ENCODE measurements around the gene RAMAC. TPM values are rescaled to one million over a fixed set of nuclear protein-coding genes. Genes with fewer than 3 reads are reported as not detected.

The RAMAC gene
- total and polyA plus RNA-seq, 7 donors = 17.0 to 43.3 (median 21.8) TPM

- DNase-seq = peak; percentile 41 to 82
- intact Hi-C loops (cut with DNase I) = no loop called here
Measured at GRCh38 chr15:82963471-82964341, 22.3 kb upstream of the RAMAC start.

GRCh38 chr15:82964890-82965289 lies 21.1 kb upstream of the RAMAC start:
- Histone ChIP-seq H3K4me3 (no peak overlapping the region), H3K9me3 (no peaks in the 10 kb centered on the region), H3K27me3 (ENCODE audit: insufficient read depth in 3 of 3, low read length in 2 of 3) (no peaks in the 10 kb centered on the region), H3K27ac (peak overlapping the region; percentile 76), H3K4me1 (peaks cover 18% of the 10 kb centered on the region), H3K36me3 (ENCODE audit: insufficient read depth in 1 of 2, low read depth in 1 of 2) (no peaks in the 10 kb centered on the region)
- DNase-seq = no peak
- no peak for ATAC-seq
- no peak for TF ChIP-seq CTCF (IDR thresholded peaks at IDR 0.05)
- 95 to 99% (median 96%) methylated on average over 5 of the region's 5 CpGs for WGBS, 3 donors
- intact Hi-C loops (cut with DNase I) = no loop called here

More at GRCh38 chr15:82963471-82964341, 22.3 kb upstream of the RAMAC start:
- H3K36me3 ChIP-seq (ENCODE audit: insufficient read depth in 1 of 2, low read depth in 1 of 2) = no peaks in the 10 kb centered on the region
- peak overlapping the region; percentile 76 for H3K27ac ChIP-seq
- no peaks in the 10 kb centered on the region for H3K9me3 ChIP-seq
- H3K27me3 ChIP-seq (ENCODE audit: insufficient read depth in 3 of 3, low read length in 2 of 3) = no peaks in the 10 kb centered on the region
- H3K4me1 ChIP-seq = peaks cover 22% of the 10 kb centered on the region
- 36 to 47% (median 45%) methylated on average over 7 of the region's 7 CpGs for WGBS, 3 donors
- no peak overlapping the region for H3K4me3 ChIP-seq
- TF ChIP-seq CTCF (IDR thresholded peaks at IDR 0.05) = no peak
- ATAC-seq = peak; percentile 92 to 94 (median 92)

- intact Hi-C loops (cut with DNase I) = no loop called here
- no peak for TF ChIP-seq CTCF (IDR thresholded peaks at IDR 0.05)
- no peaks in the 10 kb centered on the region for H3K9me3 ChIP-seq
- WGBS, 3 donors = 69 to 85% (median 73%) methylated on average over 4 of the region's 4 CpGs
- ATAC-seq = no peak
- H3K4me1 ChIP-seq = peaks cover 33% of the 10 kb centered on the region
- no peaks in the 10 kb centered on the region for H3K36me3 ChIP-seq (ENCODE audit: insufficient read depth in 1 of 2, low read depth in 1 of 2)
- no peak for DNase-seq
- no peak overlapping the region for H3K4me3 ChIP-seq
- no peak overlapping the region for H3K27ac ChIP-seq
- H3K27me3 ChIP-seq (ENCODE audit: insufficient read depth in 3 of 3, low read length in 2 of 3) = no peaks in the 10 kb centered on the region
Measured at GRCh38 chr15:82966671-82967071, 19.3 kb upstream of the RAMAC start.

GRCh38 chr15:82968066-82968465 lies 17.9 kb upstream of the RAMAC start:
- intact Hi-C loops (cut with DNase I) = no loop called here
- DNase-seq = no peak
- TF ChIP-seq CTCF (IDR thresholded peaks at IDR 0.05) = no peak
- H3K9me3 ChIP-seq = no peaks in the 10 kb centered on the region
- no peaks in the 10 kb centered on the region for H3K36me3 ChIP-seq (ENCODE audit: insufficient read depth in 1 of 2, low read depth in 1 of 2)
- H3K4me3 ChIP-seq = no peak overlapping the region
- ATAC-seq = peak in 1 of 4 donors; percentile 29
- H3K27me3 ChIP-seq (ENCODE audit: insufficient read depth in 3 of 3, low read length in 2 of 3) = no peaks in the 10 kb centered on the region
- WGBS, 3 donors = 82 to 87% (median 85%) methylated on average over 4 of the region's 4 CpGs
- H3K27ac ChIP-seq = peak overlapping the region; percentile 50
- peaks cover 40% of the 10 kb centered on the region for H3K4me1 ChIP-seq

Measured in psoas muscle (tissue), 8 donors.